WTC11 (cell line): Measurements from ENCODE around the gene CAMSAP1. TPM values are rescaled to one million over a fixed set of nuclear protein-coding genes. Genes with fewer than 3 reads are reported as not detected.

Source experiments
- ATAC-seq: fragments of 200-7000 bp; cut with Tn5 transposase; 2 replicates; pipeline ENCODE4 v1.10.0; 2021; ENCODE audit warnings: mild to moderate bottlenecking, moderate library complexity
- CTCF ChIA-PET: fragments of 300-600 bp; sonication (Branson Sonifier 250); formaldehyde crosslinking; loops from one replicate; lab custom pipeline; 2021; ENCODE audit warnings: antibody characterized with exemption; lab: Charles Lee
- POLR2A ChIA-PET: fragments of 350-600 bp; sonication (Branson Sonifier 250); formaldehyde crosslinking; loops from one replicate; lab custom pipeline; 2021; ENCODE audit warnings: antibody characterized with exemption; lab: Charles Lee
- DNase-seq: peaks from one replicate; pipeline ENCODE4 v3.0.0; 2021; ENCODE audit warnings: low spot score
- H3K27ac Mint-ChIP-seq: 2 replicates; pipeline ENCODE4 v1.8.0; 2021; ENCODE audit warnings: mixed read lengths
- H3K27me3 Mint-ChIP-seq: 2 replicates; pipeline ENCODE4 v1.8.0; 2021; ENCODE audit warnings: low read depth, mild to moderate bottlenecking, moderate library complexity, mixed read lengths
- H3K36me3 Mint-ChIP-seq: 2 replicates; pipeline ENCODE4 v1.8.0; 2021; ENCODE audit warnings: mixed read lengths
- H3K4me1 Mint-ChIP-seq: 2 replicates; pipeline ENCODE4 v1.8.0; 2022; ENCODE audit warnings: mixed read lengths
- H3K4me3 Mint-ChIP-seq: 2 replicates; pipeline ENCODE4 v1.8.0; 2021; ENCODE audit warnings: mild to moderate bottlenecking, moderate library complexity, mixed read lengths
- H3K9me3 Mint-ChIP-seq: 2 replicates; pipeline ENCODE4 v1.8.0; 2021; ENCODE audit warnings: mixed read lengths
- FOXK1 ChIP-seq: sonication (generic); formaldehyde crosslinking; IDR thresholded peaks from 2 replicates; pipeline ENCODE4 v1.8.0; 2022; ENCODE audit warnings: mild to moderate bottlenecking, moderate library complexity, missing genetic modification reagents
- FOXP1 ChIP-seq: sonication (generic); formaldehyde crosslinking; IDR thresholded peaks from 2 replicates; pipeline ENCODE4 v1.8.0; 2022; ENCODE audit warnings: missing genetic modification reagents, mild to moderate bottlenecking, moderate library complexity, borderline replicate concordance
- GABPB1 ChIP-seq: sonication (generic); formaldehyde crosslinking; IDR thresholded peaks from 2 replicates; pipeline ENCODE4 v1.8.1; 2023; ENCODE audit warnings: mild to moderate bottlenecking, missing genetic modification reagents
- MYBL2 ChIP-seq: sonication (generic); formaldehyde crosslinking; IDR thresholded peaks from 2 replicates; pipeline ENCODE4 v1.8.1; 2023; ENCODE audit warnings: mild to moderate bottlenecking, moderate library complexity, missing genetic modification reagents
- total RNA-seq: library from RNA; stranded (reverse); gene quantifications from 3 replicates; pipeline ENCODE4 v1.2.3, GENCODE V29; 2021
- TF ChIP-seq, protein P1 (sequence below): sonication (generic); formaldehyde crosslinking; IDR thresholded peaks from 2 replicates; pipeline ENCODE4 v1.8.0; 2023; ENCODE audit warnings: missing genetic modification reagents
- TF ChIP-seq, protein P2 (sequence below): sonication (generic); formaldehyde crosslinking; IDR thresholded peaks from 2 replicates; pipeline ENCODE4 v1.8.0; 2023; ENCODE audit warnings: missing genetic modification reagents, mild to moderate bottlenecking, borderline replicate concordance
- TF ChIP-seq, protein P3 (sequence below): fragments of 250-450 bp; sonication (Bioruptor Pico); IDR thresholded peaks from 2 replicates; pipeline ENCODE4 v1.9.0; 2021; ENCODE audit warnings: mild to moderate bottlenecking, borderline replicate concordance
- TF ChIP-seq, protein P4 (sequence below): sonication (generic); formaldehyde crosslinking; IDR thresholded peaks from 2 replicates; pipeline ENCODE4 v1.8.0; 2022; ENCODE audit warnings: mild to moderate bottlenecking, missing genetic modification reagents
- TF ChIP-seq, protein P5 (sequence below): sonication (generic); formaldehyde crosslinking; IDR thresholded peaks from 2 replicates; pipeline ENCODE4 v1.8.1; 2023; ENCODE audit warnings: mild to moderate bottlenecking, moderate library complexity, missing genetic modification reagents
- TF ChIP-seq, protein P6 (sequence below): sonication (generic); formaldehyde crosslinking; IDR thresholded peaks from 2 replicates; pipeline ENCODE4 v1.8.0; 2022; ENCODE audit warnings: missing genetic modification reagents

CAMSAP1 gene
- total RNA-seq, 1 experiment from 2014 or later = 40.5 TPM

DNA sequence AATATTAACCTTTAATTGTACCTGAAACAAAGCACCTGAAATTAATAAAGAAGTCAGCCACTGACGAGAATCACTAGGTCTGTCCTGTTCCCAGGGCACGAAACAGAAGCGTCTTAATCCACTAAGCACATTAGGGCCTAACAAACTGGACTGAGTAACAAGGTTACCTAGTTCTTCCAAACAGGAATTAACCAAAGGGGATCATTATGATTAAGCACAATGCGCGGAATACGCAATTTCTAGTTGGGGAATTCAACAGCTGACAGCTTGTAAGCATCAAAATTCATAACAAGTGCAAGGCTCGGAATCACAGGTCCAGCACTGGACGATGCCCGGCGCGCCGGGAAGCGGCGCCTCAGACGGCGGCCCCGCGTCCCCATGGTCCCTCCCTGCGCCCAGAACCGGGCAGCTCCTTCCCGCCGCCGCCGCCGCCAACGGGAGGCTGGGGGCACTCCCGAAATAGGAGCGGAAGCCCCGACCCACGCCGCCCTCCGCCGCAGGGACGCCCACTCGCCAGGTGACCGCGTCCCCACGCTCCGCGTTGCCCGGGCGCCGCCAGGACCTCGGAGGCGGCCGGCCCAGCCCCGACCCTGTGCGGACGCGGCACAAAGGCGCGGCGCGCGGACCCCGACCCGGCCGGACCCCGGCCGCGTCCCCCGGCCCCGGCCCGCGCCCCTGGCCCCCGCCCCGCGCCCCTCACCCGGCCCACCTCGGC, 898 bp downstream of the CAMSAP1 start:
- TF ChIP-seq MYBL2 = 0 out of 2 replicates have a peak, but pooled peaks have one; percentile 1
- TF ChIP-seq FOXP1 (CRISPR knock-in tag) = 0 out of 2 replicates have a peak, but pooled peaks have one; percentile 20
- no peak for TF ChIP-seq GABPB1
- TF ChIP-seq, protein P1, sequence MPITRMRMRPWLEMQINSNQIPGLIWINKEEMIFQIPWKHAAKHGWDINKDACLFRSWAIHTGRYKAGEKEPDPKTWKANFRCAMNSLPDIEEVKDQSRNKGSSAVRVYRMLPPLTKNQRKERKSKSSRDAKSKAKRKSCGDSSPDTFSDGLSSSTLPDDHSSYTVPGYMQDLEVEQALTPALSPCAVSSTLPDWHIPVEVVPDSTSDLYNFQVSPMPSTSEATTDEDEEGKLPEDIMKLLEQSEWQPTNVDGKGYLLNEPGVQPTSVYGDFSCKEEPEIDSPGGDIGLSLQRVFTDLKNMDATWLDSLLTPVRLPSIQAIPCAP = no peak
- TF ChIP-seq, protein P2, sequence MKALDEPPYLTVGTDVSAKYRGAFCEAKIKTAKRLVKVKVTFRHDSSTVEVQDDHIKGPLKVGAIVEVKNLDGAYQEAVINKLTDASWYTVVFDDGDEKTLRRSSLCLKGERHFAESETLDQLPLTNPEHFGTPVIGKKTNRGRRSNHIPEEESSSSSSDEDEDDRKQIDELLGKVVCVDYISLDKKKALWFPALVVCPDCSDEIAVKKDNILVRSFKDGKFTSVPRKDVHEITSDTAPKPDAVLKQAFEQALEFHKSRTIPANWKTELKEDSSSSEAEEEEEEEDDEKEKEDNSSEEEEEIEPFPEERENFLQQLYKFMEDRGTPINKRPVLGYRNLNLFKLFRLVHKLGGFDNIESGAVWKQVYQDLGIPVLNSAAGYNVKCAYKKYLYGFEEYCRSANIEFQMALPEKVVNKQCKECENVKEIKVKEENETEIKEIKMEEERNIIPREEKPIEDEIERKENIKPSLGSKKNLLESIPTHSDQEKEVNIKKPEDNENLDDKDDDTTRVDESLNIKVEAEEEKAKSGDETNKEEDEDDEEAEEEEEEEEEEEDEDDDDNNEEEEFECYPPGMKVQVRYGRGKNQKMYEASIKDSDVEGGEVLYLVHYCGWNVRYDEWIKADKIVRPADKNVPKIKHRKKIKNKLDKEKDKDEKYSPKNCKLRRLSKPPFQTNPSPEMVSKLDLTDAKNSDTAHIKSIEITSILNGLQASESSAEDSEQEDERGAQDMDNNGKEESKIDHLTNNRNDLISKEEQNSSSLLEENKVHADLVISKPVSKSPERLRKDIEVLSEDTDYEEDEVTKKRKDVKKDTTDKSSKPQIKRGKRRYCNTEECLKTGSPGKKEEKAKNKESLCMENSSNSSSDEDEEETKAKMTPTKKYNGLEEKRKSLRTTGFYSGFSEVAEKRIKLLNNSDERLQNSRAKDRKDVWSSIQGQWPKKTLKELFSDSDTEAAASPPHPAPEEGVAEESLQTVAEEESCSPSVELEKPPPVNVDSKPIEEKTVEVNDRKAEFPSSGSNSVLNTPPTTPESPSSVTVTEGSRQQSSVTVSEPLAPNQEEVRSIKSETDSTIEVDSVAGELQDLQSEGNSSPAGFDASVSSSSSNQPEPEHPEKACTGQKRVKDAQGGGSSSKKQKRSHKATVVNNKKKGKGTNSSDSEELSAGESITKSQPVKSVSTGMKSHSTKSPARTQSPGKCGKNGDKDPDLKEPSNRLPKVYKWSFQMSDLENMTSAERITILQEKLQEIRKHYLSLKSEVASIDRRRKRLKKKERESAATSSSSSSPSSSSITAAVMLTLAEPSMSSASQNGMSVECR = 0 out of 2 replicates have a peak, but pooled peaks have one; percentile 40
- TF ChIP-seq, protein P3, sequence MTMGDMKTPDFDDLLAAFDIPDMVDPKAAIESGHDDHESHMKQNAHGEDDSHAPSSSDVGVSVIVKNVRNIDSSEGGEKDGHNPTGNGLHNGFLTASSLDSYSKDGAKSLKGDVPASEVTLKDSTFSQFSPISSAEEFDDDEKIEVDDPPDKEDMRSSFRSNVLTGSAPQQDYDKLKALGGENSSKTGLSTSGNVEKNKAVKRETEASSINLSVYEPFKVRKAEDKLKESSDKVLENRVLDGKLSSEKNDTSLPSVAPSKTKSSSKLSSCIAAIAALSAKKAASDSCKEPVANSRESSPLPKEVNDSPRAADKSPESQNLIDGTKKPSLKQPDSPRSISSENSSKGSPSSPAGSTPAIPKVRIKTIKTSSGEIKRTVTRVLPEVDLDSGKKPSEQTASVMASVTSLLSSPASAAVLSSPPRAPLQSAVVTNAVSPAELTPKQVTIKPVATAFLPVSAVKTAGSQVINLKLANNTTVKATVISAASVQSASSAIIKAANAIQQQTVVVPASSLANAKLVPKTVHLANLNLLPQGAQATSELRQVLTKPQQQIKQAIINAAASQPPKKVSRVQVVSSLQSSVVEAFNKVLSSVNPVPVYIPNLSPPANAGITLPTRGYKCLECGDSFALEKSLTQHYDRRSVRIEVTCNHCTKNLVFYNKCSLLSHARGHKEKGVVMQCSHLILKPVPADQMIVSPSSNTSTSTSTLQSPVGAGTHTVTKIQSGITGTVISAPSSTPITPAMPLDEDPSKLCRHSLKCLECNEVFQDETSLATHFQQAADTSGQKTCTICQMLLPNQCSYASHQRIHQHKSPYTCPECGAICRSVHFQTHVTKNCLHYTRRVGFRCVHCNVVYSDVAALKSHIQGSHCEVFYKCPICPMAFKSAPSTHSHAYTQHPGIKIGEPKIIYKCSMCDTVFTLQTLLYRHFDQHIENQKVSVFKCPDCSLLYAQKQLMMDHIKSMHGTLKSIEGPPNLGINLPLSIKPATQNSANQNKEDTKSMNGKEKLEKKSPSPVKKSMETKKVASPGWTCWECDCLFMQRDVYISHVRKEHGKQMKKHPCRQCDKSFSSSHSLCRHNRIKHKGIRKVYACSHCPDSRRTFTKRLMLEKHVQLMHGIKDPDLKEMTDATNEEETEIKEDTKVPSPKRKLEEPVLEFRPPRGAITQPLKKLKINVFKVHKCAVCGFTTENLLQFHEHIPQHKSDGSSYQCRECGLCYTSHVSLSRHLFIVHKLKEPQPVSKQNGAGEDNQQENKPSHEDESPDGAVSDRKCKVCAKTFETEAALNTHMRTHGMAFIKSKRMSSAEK = no peak
- TF ChIP-seq, protein P4, sequence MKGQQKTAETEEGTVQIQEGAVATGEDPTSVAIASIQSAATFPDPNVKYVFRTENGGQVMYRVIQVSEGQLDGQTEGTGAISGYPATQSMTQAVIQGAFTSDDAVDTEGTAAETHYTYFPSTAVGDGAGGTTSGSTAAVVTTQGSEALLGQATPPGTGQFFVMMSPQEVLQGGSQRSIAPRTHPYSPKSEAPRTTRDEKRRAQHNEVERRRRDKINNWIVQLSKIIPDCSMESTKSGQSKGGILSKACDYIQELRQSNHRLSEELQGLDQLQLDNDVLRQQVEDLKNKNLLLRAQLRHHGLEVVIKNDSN = no peak
- TF ChIP-seq, protein P5, sequence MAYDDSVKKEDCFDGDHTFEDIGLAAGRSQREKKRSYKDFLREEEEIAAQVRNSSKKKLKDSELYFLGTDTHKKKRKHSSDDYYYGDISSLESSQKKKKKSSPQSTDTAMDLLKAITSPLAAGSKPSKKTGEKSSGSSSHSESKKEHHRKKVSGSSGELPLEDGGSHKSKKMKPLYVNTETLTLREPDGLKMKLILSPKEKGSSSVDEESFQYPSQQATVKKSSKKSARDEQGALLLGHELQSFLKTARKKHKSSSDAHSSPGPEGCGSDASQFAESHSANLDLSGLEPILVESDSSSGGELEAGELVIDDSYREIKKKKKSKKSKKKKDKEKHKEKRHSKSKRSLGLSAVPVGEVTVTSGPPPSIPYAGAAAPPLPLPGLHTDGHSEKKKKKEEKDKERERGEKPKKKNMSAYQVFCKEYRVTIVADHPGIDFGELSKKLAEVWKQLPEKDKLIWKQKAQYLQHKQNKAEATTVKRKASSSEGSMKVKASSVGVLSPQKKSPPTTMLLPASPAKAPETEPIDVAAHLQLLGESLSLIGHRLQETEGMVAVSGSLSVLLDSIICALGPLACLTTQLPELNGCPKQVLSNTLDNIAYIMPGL = peak; percentile 43; the same call in 1 of the 2 replicates
- CTCF ChIA-PET = no interaction called here
- POLR2A ChIA-PET = no interaction called here
- DNase-seq (no peak), ATAC-seq (peak; percentile 2; the same call in 1 of the 2 replicates)
- Mint-ChIP-seq H3K4me1 (peaks cover 57% of the 10 kb centered on the region), H3K9me3 (peaks cover 16% of the 10 kb centered on the region), H3K36me3 (peaks cover 41% of the 10 kb centered on the region), H3K4me3 (peak overlapping the region; percentile 85), H3K27ac (no peak overlapping the region; the same call in 1 of the 2 replicates), H3K27me3 (peaks cover 17% of the 10 kb centered on the region)

DNA sequence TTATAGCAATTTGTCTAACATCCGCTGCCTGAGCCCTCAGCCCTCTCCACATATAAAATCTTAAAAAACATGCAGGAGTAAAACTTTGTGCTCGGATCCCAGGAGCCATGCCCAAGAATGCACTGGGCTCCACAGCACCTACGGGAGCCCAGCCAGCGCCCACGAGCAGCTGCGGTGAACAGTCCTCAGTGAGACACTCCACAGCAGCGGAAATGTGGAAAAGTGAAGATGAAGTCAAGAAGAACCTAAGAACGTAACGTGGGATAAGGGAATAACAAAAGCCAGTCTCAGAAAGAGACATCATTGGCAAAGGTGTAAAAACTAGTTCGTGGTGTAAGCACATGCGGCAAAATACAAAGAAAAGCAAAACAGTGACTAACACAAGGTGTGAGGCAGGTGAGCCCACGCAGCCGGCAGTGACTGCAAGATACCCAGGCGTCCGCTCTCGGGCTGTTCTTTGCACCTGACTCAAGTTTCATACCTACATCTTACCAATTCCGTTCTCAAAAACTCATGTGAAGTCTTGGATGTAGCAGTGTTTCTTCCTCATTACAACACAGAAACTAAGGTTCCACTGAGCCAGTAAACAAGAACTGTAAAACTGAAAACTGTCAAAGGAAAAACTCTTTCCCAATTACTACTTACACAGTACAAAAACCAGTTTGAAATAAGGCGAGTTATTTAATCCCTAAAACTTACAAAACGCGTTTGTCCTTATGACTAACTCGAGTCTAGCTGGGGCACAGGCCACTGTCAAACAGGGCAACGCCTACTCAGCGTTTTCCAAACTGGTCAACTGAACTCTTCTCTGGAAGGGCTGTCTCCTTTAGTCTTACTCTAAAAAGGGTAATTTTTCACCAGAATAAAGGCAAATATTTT, 1.7 kb downstream of the CAMSAP1 start:
- Mint-ChIP-seq H3K4me3 (peak overlapping the region; percentile 85), H3K9me3 (peaks cover 8% of the 10 kb centered on the region), H3K27ac (peak overlapping the region; percentile 48), H3K27me3 (peaks cover 17% of the 10 kb centered on the region), H3K4me1 (peaks cover 57% of the 10 kb centered on the region), H3K36me3 (peaks cover 38% of the 10 kb centered on the region)
- CTCF ChIA-PET = no interaction called here
- POLR2A ChIA-PET = no interaction called here
- no peak for ATAC-seq
- DNase-seq = no peak
- TF ChIP-seq, protein P6, sequence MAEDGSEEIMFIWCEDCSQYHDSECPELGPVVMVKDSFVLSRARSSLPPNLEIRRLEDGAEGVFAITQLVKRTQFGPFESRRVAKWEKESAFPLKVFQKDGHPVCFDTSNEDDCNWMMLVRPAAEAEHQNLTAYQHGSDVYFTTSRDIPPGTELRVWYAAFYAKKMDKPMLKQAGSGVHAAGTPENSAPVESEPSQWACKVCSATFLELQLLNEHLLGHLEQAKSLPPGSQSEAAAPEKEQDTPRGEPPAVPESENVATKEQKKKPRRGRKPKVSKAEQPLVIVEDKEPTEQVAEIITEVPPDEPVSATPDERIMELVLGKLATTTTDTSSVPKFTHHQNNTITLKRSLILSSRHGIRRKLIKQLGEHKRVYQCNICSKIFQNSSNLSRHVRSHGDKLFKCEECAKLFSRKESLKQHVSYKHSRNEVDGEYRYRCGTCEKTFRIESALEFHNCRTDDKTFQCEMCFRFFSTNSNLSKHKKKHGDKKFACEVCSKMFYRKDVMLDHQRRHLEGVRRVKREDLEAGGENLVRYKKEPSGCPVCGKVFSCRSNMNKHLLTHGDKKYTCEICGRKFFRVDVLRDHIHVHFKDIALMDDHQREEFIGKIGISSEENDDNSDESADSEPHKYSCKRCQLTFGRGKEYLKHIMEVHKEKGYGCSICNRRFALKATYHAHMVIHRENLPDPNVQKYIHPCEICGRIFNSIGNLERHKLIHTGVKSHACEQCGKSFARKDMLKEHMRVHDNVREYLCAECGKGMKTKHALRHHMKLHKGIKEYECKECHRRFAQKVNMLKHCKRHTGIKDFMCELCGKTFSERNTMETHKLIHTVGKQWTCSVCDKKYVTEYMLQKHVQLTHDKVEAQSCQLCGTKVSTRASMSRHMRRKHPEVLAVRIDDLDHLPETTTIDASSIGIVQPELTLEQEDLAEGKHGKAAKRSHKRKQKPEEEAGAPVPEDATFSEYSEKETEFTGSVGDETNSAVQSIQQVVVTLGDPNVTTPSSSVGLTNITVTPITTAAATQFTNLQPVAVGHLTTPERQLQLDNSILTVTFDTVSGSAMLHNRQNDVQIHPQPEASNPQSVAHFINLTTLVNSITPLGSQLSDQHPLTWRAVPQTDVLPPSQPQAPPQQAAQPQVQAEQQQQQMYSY (CRISPR knock-in tag) = no peak
- no peak for TF ChIP-seq FOXK1 (CRISPR knock-in tag)
- TF ChIP-seq, protein P4 = no peak
